OCI-LY3 (cell line): Measurements from ENCODE around the gene SND1.

Experiments
- H2AFZ ChIP-seq: fragments of 200-600, 300-600 bp; shearing (Covaris generic); 2 replicates; pipeline ENCODE4 v1.6.0; 2014; ENCODE audit warnings: antibody characterized with exemption, low read depth, low read length
- H3K27ac ChIP-seq: fragments of 200-600, 300-600 bp; sonication (generic); 2 replicates; pipeline ENCODE4 v1.5.1; 2014; ENCODE audit warnings: mild to moderate bottlenecking, low read length, moderate library complexity, mixed read lengths
- H3K27me3 ChIP-seq: fragments of 200-600, 300-600 bp; sonication (generic); 2 replicates; pipeline ENCODE4 v1.6.1; 2014; ENCODE audit warnings: low read depth, low read length, mixed read lengths
- H3K36me3 ChIP-seq: fragments of 200-600, 300-600 bp; sonication (generic); replicated peaks from 2 replicates; pipeline ENCODE3; 2014; ENCODE audit warnings: low read depth, low read length, mixed read lengths
- H3K4me1 ChIP-seq: fragments of 300-600, 200-600 bp; sonication (generic); 2 replicates; pipeline ENCODE4 v1.6.1; 2014; ENCODE audit warnings: low read length, mixed read lengths
- H3K4me2 ChIP-seq: fragments of 200-600, 300-600 bp; sonication (generic); 2 replicates; pipeline ENCODE4 v1.6.1; 2014; ENCODE audit warnings: low read length, mixed read lengths
- H3K4me3 ChIP-seq: fragments of 300-600, 200-600 bp; sonication (generic); 2 replicates; pipeline ENCODE4 v1.5.1; 2014; ENCODE audit warnings: antibody characterized with exemption, mild to moderate bottlenecking, low read length, moderate library complexity
- H3K79me2 ChIP-seq: fragments of 300-600, 200-600 bp; shearing (Covaris generic); 2 replicates; pipeline ENCODE4 v1.6.1; 2014; ENCODE audit warnings: mild to moderate bottlenecking, low read length, mixed read lengths
- H3K9ac ChIP-seq: fragments of 300-600, 200-600 bp; shearing (Covaris generic); 2 replicates; pipeline ENCODE4 v1.6.0; 2014; ENCODE audit warnings: mild to moderate bottlenecking, low read length, moderate library complexity
- H3K9me3 ChIP-seq: fragments of 200-600, 300-600 bp; shearing (Covaris generic); 2 replicates; pipeline ENCODE4 v1.6.1; 2014; ENCODE audit warnings: low read length, mixed read lengths; ENCODE audit not compliant: insufficient read depth
- H4K20me1 ChIP-seq: fragments of 200-600, 300-600 bp; sonication (generic); 2 replicates; pipeline ENCODE4 v1.6.1; 2016; ENCODE audit warnings: low read length, mixed read lengths; ENCODE audit not compliant: insufficient read depth
- EZH2phosphoT487 ChIP-seq: fragments of 200-600 bp; shearing (Covaris generic); IDR thresholded peaks from 2 replicates; pipeline ENCODE4 v1.6.1; 2018; ENCODE audit warnings: antibody characterized with exemption, mixed run types, low read depth
- TF ChIP-seq, protein P1 (sequence below): fragments of 200-600, 300-600 bp; sonication (generic); IDR thresholded peaks from 2 replicates; pipeline ENCODE4 v1.5.1; 2014; ENCODE audit warnings: antibody characterized with exemption, low read length, low read depth

Gene SND1

DNA sequence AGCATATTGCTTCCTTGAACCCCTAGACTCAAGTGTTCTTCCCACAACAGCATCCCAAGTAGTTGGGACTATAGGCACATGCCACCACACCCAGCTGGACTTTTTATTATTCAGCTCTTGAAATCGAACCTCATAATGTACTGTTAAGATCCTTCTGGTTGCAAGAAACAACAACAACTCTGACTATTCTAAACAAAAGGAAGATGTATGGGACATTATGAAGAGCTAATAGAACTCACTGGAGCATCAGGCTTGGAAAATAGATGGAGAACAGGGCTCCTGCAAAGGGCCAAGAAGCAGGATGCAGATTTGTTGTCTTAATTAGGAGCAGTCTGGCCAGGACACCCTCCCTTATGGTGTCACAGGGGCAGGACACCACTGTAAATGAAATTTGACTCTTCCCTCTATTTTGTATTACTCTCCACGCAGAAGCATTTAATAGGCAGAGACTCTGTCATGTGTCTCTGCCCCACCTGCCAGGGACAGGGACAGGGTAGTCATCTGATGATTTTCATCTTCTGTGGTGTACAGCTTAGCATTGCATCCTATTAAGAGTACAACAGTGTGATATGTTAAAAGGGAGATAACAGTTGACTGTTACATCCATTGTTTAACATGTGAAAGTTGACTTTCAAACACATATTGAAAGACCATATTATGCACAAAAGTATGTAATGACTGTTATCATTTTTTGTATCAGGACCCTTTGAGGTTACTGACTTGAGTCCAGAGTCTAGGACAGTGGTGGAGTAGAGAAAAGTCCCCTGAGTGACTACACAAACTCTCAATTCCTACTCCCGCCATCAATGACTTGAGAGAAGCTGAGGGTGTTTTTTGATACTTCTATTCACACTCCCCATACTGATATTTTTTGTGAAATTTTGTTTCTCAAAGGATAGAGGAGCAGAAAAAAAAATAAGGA, 222.0 kb downstream of the SND1 start:
- peaks cover 72% of the 10 kb centered on the region for H3K79me2 ChIP-seq
- peaks cover 12% of the 10 kb centered on the region for H3K36me3 ChIP-seq
- TF ChIP-seq, protein P1, sequence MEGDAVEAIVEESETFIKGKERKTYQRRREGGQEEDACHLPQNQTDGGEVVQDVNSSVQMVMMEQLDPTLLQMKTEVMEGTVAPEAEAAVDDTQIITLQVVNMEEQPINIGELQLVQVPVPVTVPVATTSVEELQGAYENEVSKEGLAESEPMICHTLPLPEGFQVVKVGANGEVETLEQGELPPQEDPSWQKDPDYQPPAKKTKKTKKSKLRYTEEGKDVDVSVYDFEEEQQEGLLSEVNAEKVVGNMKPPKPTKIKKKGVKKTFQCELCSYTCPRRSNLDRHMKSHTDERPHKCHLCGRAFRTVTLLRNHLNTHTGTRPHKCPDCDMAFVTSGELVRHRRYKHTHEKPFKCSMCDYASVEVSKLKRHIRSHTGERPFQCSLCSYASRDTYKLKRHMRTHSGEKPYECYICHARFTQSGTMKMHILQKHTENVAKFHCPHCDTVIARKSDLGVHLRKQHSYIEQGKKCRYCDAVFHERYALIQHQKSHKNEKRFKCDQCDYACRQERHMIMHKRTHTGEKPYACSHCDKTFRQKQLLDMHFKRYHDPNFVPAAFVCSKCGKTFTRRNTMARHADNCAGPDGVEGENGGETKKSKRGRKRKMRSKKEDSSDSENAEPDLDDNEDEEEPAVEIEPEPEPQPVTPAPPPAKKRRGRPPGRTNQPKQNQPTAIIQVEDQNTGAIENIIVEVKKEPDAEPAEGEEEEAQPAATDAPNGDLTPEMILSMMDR = no peak
- TF ChIP-seq EZH2phosphoT487 = no peak
- no peak overlapping the region for H3K9ac ChIP-seq
- no peak overlapping the region for H3K4me2 ChIP-seq
- H3K4me1 ChIP-seq = peaks cover 39% of the 10 kb centered on the region
- H3K27me3 ChIP-seq = no peaks in the 10 kb centered on the region
- H3K4me3 ChIP-seq = no peak overlapping the region
- no peak overlapping the region for H2AFZ ChIP-seq
- H3K9me3 ChIP-seq = no peaks in the 10 kb centered on the region
- no peak overlapping the region for H3K27ac ChIP-seq
- peaks cover 48% of the 10 kb centered on the region for H4K20me1 ChIP-seq

DNA sequence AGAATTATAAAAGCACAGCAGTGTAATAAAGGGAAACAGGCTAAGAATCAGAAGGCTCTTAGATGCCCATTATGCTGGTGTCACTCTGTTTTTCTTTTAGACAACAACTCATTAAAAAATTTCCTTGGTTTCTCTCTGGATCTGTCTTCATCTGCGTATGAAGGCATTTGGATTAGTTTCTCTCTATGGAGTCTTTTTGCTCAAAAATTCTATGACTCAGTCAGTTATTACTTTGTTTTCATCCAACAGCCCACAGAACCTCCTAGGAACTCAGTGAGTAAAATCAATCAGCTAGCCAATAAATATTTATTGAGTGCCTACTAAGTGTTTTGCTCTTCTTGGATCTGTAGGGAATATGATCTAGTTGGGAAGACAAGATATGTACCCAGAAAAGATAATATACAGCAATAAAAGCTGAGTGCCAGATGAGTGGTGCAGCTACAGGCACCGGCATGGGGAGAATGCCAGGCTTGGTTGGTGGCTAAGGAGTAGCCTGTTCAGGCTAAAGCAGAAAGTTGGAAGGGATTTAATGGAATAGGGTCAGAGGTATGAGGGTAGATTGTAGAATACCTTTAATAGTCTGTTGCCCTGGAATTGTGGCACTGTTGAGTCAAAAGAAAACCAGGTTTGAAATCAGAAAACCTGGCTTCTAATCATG, 223.1 kb downstream of the SND1 start:
- Histone ChIP-seq H3K36me3 (peaks cover 12% of the 10 kb centered on the region), H3K27ac (no peak overlapping the region), H2AFZ (no peak overlapping the region), H4K20me1 (peaks cover 58% of the 10 kb centered on the region), H3K27me3 (no peaks in the 10 kb centered on the region), H3K9ac (no peak overlapping the region), H3K4me2 (no peak overlapping the region), H3K4me3 (no peak overlapping the region), H3K9me3 (no peaks in the 10 kb centered on the region), H3K4me1 (peaks cover 35% of the 10 kb centered on the region), H3K79me2 (peaks cover 82% of the 10 kb centered on the region)
- TF ChIP-seq, protein P1 = no peak
- TF ChIP-seq EZH2phosphoT487 = no peak

DNA sequence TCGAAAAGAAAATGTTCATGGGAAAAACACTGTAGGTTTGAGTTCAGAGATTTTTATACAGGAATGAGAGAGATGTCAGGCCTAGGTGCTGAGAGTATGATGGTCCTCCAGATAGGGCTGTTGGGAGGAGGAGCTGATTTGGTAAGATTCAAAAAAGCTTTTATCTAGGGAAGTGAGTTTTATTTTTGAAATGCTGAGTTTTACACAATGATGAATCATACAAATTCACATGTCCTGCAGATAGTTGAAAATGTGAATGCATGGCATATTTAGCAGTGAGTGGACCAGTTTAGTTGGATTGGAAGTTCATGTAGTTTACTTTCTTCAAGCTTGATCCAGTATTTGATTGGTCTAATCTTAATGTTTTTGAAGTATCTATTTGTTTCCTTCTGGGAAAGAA, 224.4 kb downstream of the SND1 start:
- peaks cover 61% of the 10 kb centered on the region for H4K20me1 ChIP-seq
- H3K79me2 ChIP-seq = peaks cover 85% of the 10 kb centered on the region

DNA sequence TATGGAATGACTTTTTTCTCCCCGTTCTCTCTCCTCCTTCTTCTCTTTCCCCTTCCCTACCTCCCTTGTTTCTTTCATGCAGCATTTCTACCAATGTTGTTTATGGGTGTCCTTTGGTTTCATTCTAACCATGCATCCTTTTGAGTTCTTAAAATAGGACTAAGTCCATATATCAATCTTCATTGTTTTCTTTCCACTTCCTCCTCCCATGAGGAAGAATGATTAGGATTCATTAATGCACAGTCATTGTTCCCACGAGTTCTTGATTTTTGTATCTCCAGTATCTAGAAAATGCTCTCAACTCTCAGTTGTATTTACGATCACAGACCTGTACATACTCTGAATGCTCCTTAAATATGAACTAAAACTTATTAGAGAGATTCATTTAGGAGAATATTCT, 226.0 kb downstream of the SND1 start:
- Histone ChIP-seq H3K27ac (no peak overlapping the region), H3K9ac (no peak overlapping the region), H3K4me1 (peaks cover 19% of the 10 kb centered on the region), H3K36me3 (peaks cover 5% of the 10 kb centered on the region), H3K4me2 (no peak overlapping the region), H3K79me2 (peaks cover 80% of the 10 kb centered on the region), H4K20me1 (peaks cover 61% of the 10 kb centered on the region), H2AFZ (no peak overlapping the region), H3K4me3 (no peak overlapping the region), H3K27me3 (no peaks in the 10 kb centered on the region), H3K9me3 (no peaks in the 10 kb centered on the region)
- TF ChIP-seq, protein P1 = no peak

More for the DNA sequence above, 224.4 kb downstream of the SND1 start:
- H2AFZ ChIP-seq = no peak overlapping the region
- H3K4me3 ChIP-seq = no peak overlapping the region
- no peaks in the 10 kb centered on the region for H3K9me3 ChIP-seq
- H3K27me3 ChIP-seq = no peaks in the 10 kb centered on the region
- no peak overlapping the region for H3K4me2 ChIP-seq
- peaks cover 7% of the 10 kb centered on the region for H3K36me3 ChIP-seq
- H3K4me1 ChIP-seq = peaks cover 25% of the 10 kb centered on the region
- no peak for TF ChIP-seq EZH2phosphoT487
- TF ChIP-seq, protein P1 = no peak
- no peak overlapping the region for H3K27ac ChIP-seq
- no peak overlapping the region for H3K9ac ChIP-seq
